Spinal cord (tissue), 10 donors: ENCODE results near the gene RFTN1. TPM values are rescaled to one million over a fixed set of nuclear protein-coding genes. Genes with fewer than 3 reads are reported as not detected.

Source experiments
- DNase-seq, 6 donors: peaks; one replicate each; pipeline versions ENCODE4 v3.0.0 to v3.0.0-alpha.2; 2013 to 2015; ENCODE audit warnings: low spot score in 6 of 6, low read depth in 4 of 6
- H3K27ac ChIP-seq: one replicate; pipeline ENCODE4 v1.5.1; 2013; ENCODE audit warnings: low read depth, low read length, control low read depth
- H3K27me3 ChIP-seq: one replicate; pipeline ENCODE4 v1.6.1; 2013; ENCODE audit warnings: low read length; ENCODE audit not compliant: control insufficient read depth, insufficient read depth
- H3K36me3 ChIP-seq: one replicate; pipeline ENCODE4 v1.6.1; 2013; ENCODE audit warnings: low read length; ENCODE audit not compliant: control insufficient read depth, insufficient read depth
- H3K4me1 ChIP-seq: one replicate; pipeline ENCODE4 v1.6.1; 2013; ENCODE audit warnings: low read length; ENCODE audit not compliant: control insufficient read depth, insufficient read depth
- H3K4me3 ChIP-seq: one replicate; pipeline ENCODE4 v1.5.1; 2013; ENCODE audit warnings: low read depth, low read length, control low read depth
- H3K9me3 ChIP-seq: one replicate; pipeline ENCODE4 v1.6.1; 2013; ENCODE audit warnings: low read length; ENCODE audit not compliant: control insufficient read depth, insufficient read depth
- WGBS: methylation state at CpG from one replicate; pipeline ENCODE4 v1.1.5; 2013; ENCODE audit warnings: missing lambda C conversion rate; ENCODE audit not compliant: insufficient coverage; 5-methylcytosine and 5-hydroxymethylcytosine counted together
- polyA plus RNA-seq, 2 donors: library from polyadenylated mRNA; unstranded; fragments of 120-200 nt; gene quantifications; one replicate each; pipeline ENCODE4 v1.2.1, GENCODE V29; 2013; ENCODE audit not compliant: insufficient read length in 2 of 2
- total RNA-seq, 2 donors: library from RNA; depleted of rRNA in 1 of 2; stranded (reverse); fragments of 120-200 nt in 1 of 2; fragments of >200 nt in 1 of 2; gene quantifications; one replicate each; pipeline versions ENCODE4 v1.2.3 to v1.2.4, GENCODE V29; 2013 to 2014
- donor health status: healthy.

RFTN1 gene
- total and polyA plus RNA-seq, 4 donors: 15.6 to 26.8 (median 25.7) TPM

- Histone ChIP-seq H3K27ac (no peak overlapping the region), H3K9me3 (no peaks in the 10 kb centered on the region), H3K27me3 (no peaks in the 10 kb centered on the region), H3K4me1 (no peaks in the 10 kb centered on the region), H3K36me3 (peaks cover 3% of the 10 kb centered on the region), H3K4me3 (no peak overlapping the region)
- no peak for DNase-seq
- 80% methylated on average over 3 of the region's 3 CpGs for WGBS
Observed at GRCh38 chr3:16279010-16279801, 234.3 kb downstream of the RFTN1 start.

- no peak overlapping the region for H3K27ac ChIP-seq
- H3K4me3 ChIP-seq: no peak overlapping the region
- no peak for DNase-seq
- no peaks in the 10 kb centered on the region for H3K9me3 ChIP-seq
- peaks cover 6% of the 10 kb centered on the region for H3K36me3 ChIP-seq
- no peaks in the 10 kb centered on the region for H3K27me3 ChIP-seq
- 93% methylated on average over 3 of the region's 3 CpGs for WGBS
- H3K4me1 ChIP-seq: no peaks in the 10 kb centered on the region
Observed at GRCh38 chr3:16277471-16277870, 236.0 kb downstream of the RFTN1 start.

GRCh38 chr3:16273867-16274266, 239.6 kb downstream of the RFTN1 start:
- no peak overlapping the region for H3K4me3 ChIP-seq
- no peak overlapping the region for H3K27ac ChIP-seq
- DNase-seq: no peak
- no peaks in the 10 kb centered on the region for H3K4me1 ChIP-seq
- no peaks in the 10 kb centered on the region for H3K27me3 ChIP-seq
- peaks cover 9% of the 10 kb centered on the region for H3K36me3 ChIP-seq
- H3K9me3 ChIP-seq: no peaks in the 10 kb centered on the region
- no CpG with 5 or more reads among the region's 2 CpGs for WGBS

DNA sequence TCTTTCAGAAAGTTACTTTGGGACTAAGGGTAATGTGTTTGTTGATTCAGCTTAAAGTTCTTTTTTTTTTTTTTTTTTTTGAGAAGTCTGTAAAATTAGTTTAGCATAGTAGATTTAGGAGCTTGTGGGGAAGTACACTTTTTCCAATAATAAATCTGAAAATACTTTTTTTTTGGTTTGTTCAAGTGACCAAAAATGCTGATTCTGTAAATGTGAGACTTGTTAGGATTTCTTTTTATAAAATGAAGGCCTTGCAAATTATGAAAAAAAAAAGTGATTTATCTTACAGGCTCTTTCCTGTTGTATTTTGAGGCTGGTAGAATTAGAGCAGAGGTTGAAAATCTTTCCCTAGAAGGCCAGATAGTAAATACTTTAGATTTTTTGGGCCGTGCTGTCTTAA, 240.9 kb downstream of the RFTN1 start:
- H3K36me3 ChIP-seq: peaks cover 9% of the 10 kb centered on the region
- DNase-seq: no peak
- no peaks in the 10 kb centered on the region for H3K27me3 ChIP-seq
- H3K27ac ChIP-seq: no peak overlapping the region
- no peaks in the 10 kb centered on the region for H3K4me1 ChIP-seq
- WGBS: no CpG with 5 or more reads among the region's 1 CpG
- no peaks in the 10 kb centered on the region for H3K9me3 ChIP-seq
- no peak overlapping the region for H3K4me3 ChIP-seq

DNA sequence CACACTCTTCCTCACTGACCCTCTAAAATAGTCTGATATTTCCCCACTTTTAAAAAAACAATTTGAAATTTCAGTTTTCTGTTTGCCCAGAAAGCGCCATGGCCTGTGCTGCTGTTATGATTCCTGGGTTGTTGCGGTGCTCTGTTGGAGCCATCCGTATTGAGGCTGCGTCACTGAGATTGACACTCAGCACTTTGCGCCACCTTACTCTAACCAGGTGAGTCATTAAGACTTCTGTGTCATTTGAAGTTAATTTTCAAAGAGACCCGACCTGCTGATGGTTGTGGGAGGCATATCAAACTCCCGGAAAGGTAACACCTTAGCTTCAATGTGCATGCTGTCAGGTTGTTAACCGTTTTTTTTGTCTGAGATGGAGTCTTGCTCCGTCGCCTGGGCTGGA, 242.6 kb downstream of the RFTN1 start:
- no peak overlapping the region for H3K4me3 ChIP-seq
- H3K27ac ChIP-seq: no peak overlapping the region
- no peaks in the 10 kb centered on the region for H3K27me3 ChIP-seq
- H3K9me3 ChIP-seq: no peaks in the 10 kb centered on the region
- no peaks in the 10 kb centered on the region for H3K4me1 ChIP-seq
- peaks cover 9% of the 10 kb centered on the region for H3K36me3 ChIP-seq
- DNase-seq: no peak
- 96% methylated on average over 10 of the region's 10 CpGs for WGBS

GRCh38 chr3:16266714-16267113, 246.8 kb downstream of the RFTN1 start:
- Histone ChIP-seq H3K9me3 (no peaks in the 10 kb centered on the region), H3K4me3 (no peak overlapping the region), H3K27me3 (no peaks in the 10 kb centered on the region), H3K4me1 (peaks cover 7% of the 10 kb centered on the region), H3K36me3 (peaks cover 8% of the 10 kb centered on the region), H3K27ac (no peak overlapping the region)
- no peak for DNase-seq
- 100% methylated on average over 1 of the region's 3 CpGs for WGBS

Other genes starting within 250 kb of the RFTN1 start
- 10 to 100 TPM; 17.9 to 40.1 TPM for gene DPH3, start 248.8 kb downstream of the RFTN1 start, total RNA-seq
- 10 to 100 TPM; 30.8 to 41.6 TPM for gene DPH3, start 248.8 kb downstream of the RFTN1 start, polyA plus RNA-seq
- gene OXNAD1, start 248.5 kb downstream of the RFTN1 start, total RNA-seq: 10 to 100 TPM; 14.9 to 23.9 TPM
- gene OXNAD1, start 248.5 kb downstream of the RFTN1 start, polyA plus RNA-seq: 10 to 100 TPM in 1 of 2 donors, 1 to 10 TPM in 1; 9.3 to 11.3 TPM
- gene DAZL, start 91.7 kb upstream of the RFTN1 start, total RNA-seq: under 1 TPM in 1 of 2 donors, not detected in 1; 0.06 TPM
- under 1 TPM; 0.08 to 0.13 TPM for gene DAZL, start 91.7 kb upstream of the RFTN1 start, polyA plus RNA-seq